ENCODE measurements around the gene PPP1R1A. TPM values are rescaled to one million over a fixed set of nuclear protein-coding genes. Genes with fewer than 3 reads are reported as not detected.

The PPP1R1A gene
- total RNA-seq, 1 donor, result 0.36 TPM

- no peaks in the 10 kb centered on the region for H3K79me2 ChIP-seq (ENCODE audit: insufficient read depth, low read length)
- H3K4me2 ChIP-seq (ENCODE audit: insufficient read depth, low read length), result no peak overlapping the region
- no peak overlapping the region for H2AFZ ChIP-seq (ENCODE audit: low read length)
- no peak for DNase-seq (ENCODE audit: insufficient read length, low spot score, missing footprints)
- no peaks in the 10 kb centered on the region for H3K9me3 ChIP-seq (ENCODE audit: low read depth, low read length)
- H3K27ac ChIP-seq (ENCODE audit: low read depth, low read length), result no peak overlapping the region
- TF ChIP-seq CTCF (IDR thresholded peaks at IDR 0.05; ENCODE audit: extremely low read depth, low read depth, low read length), result no peak
- H3K36me3 ChIP-seq (ENCODE audit: insufficient read depth, low read length), result no peaks in the 10 kb centered on the region
- peaks cover 16% of the 10 kb centered on the region for H3K27me3 ChIP-seq (ENCODE audit: insufficient read depth, low read length)
- no peak overlapping the region for H3K4me3 ChIP-seq (ENCODE audit: insufficient read depth, low read length)
- no peaks in the 10 kb centered on the region for H4K20me1 ChIP-seq (ENCODE audit: insufficient read depth, low read length)
- H3K4me1 ChIP-seq (ENCODE audit: insufficient read depth, low read length), result no peaks in the 10 kb centered on the region
Observed at GRCh38 chr12:54608156-54608555, 19.7 kb upstream of the PPP1R1A start.

GRCh38 chr12:54606556-54606955 lies 18.1 kb upstream of the PPP1R1A start:
- peaks cover 16% of the 10 kb centered on the region for H3K27me3 ChIP-seq (ENCODE audit: insufficient read depth, low read length)
- no peak overlapping the region for H3K4me3 ChIP-seq (ENCODE audit: insufficient read depth, low read length)
- no peaks in the 10 kb centered on the region for H3K4me1 ChIP-seq (ENCODE audit: insufficient read depth, low read length)
- no peaks in the 10 kb centered on the region for H3K9me3 ChIP-seq (ENCODE audit: low read depth, low read length)
- H2AFZ ChIP-seq (ENCODE audit: low read length), result no peak overlapping the region
- no peak overlapping the region for H3K4me2 ChIP-seq (ENCODE audit: insufficient read depth, low read length)
- no peaks in the 10 kb centered on the region for H3K36me3 ChIP-seq (ENCODE audit: insufficient read depth, low read length)
- TF ChIP-seq CTCF (IDR thresholded peaks at IDR 0.05; ENCODE audit: extremely low read depth, low read depth, low read length), result no peak
- no peak overlapping the region for H3K27ac ChIP-seq (ENCODE audit: low read depth, low read length)
- no peak for DNase-seq (ENCODE audit: insufficient read length, low spot score, missing footprints)
- H4K20me1 ChIP-seq (ENCODE audit: insufficient read depth, low read length), result no peaks in the 10 kb centered on the region
- H3K79me2 ChIP-seq (ENCODE audit: insufficient read depth, low read length), result no peaks in the 10 kb centered on the region

- Histone ChIP-seq H3K79me2 (ENCODE audit: insufficient read depth, low read length) (no peaks in the 10 kb centered on the region), H2AFZ (ENCODE audit: low read length) (no peak overlapping the region), H3K27ac (ENCODE audit: low read depth, low read length) (no peak overlapping the region), H3K4me1 (ENCODE audit: insufficient read depth, low read length) (no peaks in the 10 kb centered on the region), H4K20me1 (ENCODE audit: insufficient read depth, low read length) (no peaks in the 10 kb centered on the region), H3K36me3 (ENCODE audit: insufficient read depth, low read length) (no peaks in the 10 kb centered on the region), H3K4me3 (ENCODE audit: insufficient read depth, low read length) (no peak overlapping the region), H3K4me2 (ENCODE audit: insufficient read depth, low read length) (no peak overlapping the region), H3K27me3 (ENCODE audit: insufficient read depth, low read length) (peaks cover 16% of the 10 kb centered on the region), H3K9me3 (ENCODE audit: low read depth, low read length) (no peaks in the 10 kb centered on the region)
- no peak for DNase-seq (ENCODE audit: insufficient read length, low spot score, missing footprints)
- TF ChIP-seq CTCF (IDR thresholded peaks at IDR 0.05; ENCODE audit: extremely low read depth, low read depth, low read length), result no peak
Observed at GRCh38 chr12:54605138-54605970, 16.9 kb upstream of the PPP1R1A start.

- Histone ChIP-seq H4K20me1 (ENCODE audit: insufficient read depth, low read length) (no peaks in the 10 kb centered on the region), H3K79me2 (ENCODE audit: insufficient read depth, low read length) (no peaks in the 10 kb centered on the region), H3K4me3 (ENCODE audit: insufficient read depth, low read length) (no peak overlapping the region), H3K4me2 (ENCODE audit: insufficient read depth, low read length) (no peak overlapping the region), H2AFZ (ENCODE audit: low read length) (no peak overlapping the region), H3K27ac (ENCODE audit: low read depth, low read length) (no peak overlapping the region), H3K36me3 (ENCODE audit: insufficient read depth, low read length) (no peaks in the 10 kb centered on the region), H3K9me3 (ENCODE audit: low read depth, low read length) (no peaks in the 10 kb centered on the region), H3K4me1 (ENCODE audit: insufficient read depth, low read length) (no peaks in the 10 kb centered on the region), H3K27me3 (ENCODE audit: insufficient read depth, low read length) (peaks cover 12% of the 10 kb centered on the region)
- no peak for DNase-seq (ENCODE audit: insufficient read length, low spot score, missing footprints)
- TF ChIP-seq CTCF (IDR thresholded peaks at IDR 0.05; ENCODE audit: extremely low read depth, low read depth, low read length), result no peak
Observed at GRCh38 chr12:54604436-54604835, 16.0 kb upstream of the PPP1R1A start.
